WTC11 (cell line): ENCODE results near the gene CHDH. TPM values are rescaled to one million over a fixed set of nuclear protein-coding genes. Genes with fewer than 3 reads are reported as not detected.

Experiments
- ATAC-seq: fragments of 200-7000 bp; cut with Tn5 transposase; 2 replicates; pipeline ENCODE4 v1.10.0; 2021; ENCODE audit warnings: mild to moderate bottlenecking, moderate library complexity
- CTCF ChIA-PET: fragments of 300-600 bp; sonication (Branson Sonifier 250); formaldehyde crosslinking; loops from one replicate; lab custom pipeline; 2021; ENCODE audit warnings: antibody characterized with exemption; lab: Charles Lee
- POLR2A ChIA-PET: fragments of 350-600 bp; sonication (Branson Sonifier 250); formaldehyde crosslinking; loops from one replicate; lab custom pipeline; 2021; ENCODE audit warnings: antibody characterized with exemption; lab: Charles Lee
- DNase-seq: peaks from one replicate; pipeline ENCODE4 v3.0.0; 2021; ENCODE audit warnings: low spot score
- H3K27ac Mint-ChIP-seq: 2 replicates; pipeline ENCODE4 v1.8.0; 2021; ENCODE audit warnings: mixed read lengths
- H3K27me3 Mint-ChIP-seq: 2 replicates; pipeline ENCODE4 v1.8.0; 2021; ENCODE audit warnings: low read depth, mild to moderate bottlenecking, moderate library complexity, mixed read lengths
- H3K36me3 Mint-ChIP-seq: 2 replicates; pipeline ENCODE4 v1.8.0; 2021; ENCODE audit warnings: mixed read lengths
- H3K4me1 Mint-ChIP-seq: 2 replicates; pipeline ENCODE4 v1.8.0; 2022; ENCODE audit warnings: mixed read lengths
- H3K4me3 Mint-ChIP-seq: 2 replicates; pipeline ENCODE4 v1.8.0; 2021; ENCODE audit warnings: mild to moderate bottlenecking, moderate library complexity, mixed read lengths
- H3K9me3 Mint-ChIP-seq: 2 replicates; pipeline ENCODE4 v1.8.0; 2021; ENCODE audit warnings: mixed read lengths
- CREB1 ChIP-seq: sonication (generic); formaldehyde crosslinking; IDR thresholded peaks from 2 replicates; pipeline ENCODE4 v1.8.0; 2023; ENCODE audit warnings: mild to moderate bottlenecking, missing genetic modification reagents
- CREM ChIP-seq: sonication (generic); formaldehyde crosslinking; IDR thresholded peaks from 2 replicates; pipeline ENCODE4 v1.8.1; 2022; ENCODE audit warnings: mild to moderate bottlenecking, missing genetic modification reagents, moderate library complexity
- ELF4 ChIP-seq: sonication (generic); formaldehyde crosslinking; IDR thresholded peaks from 2 replicates; pipeline ENCODE4 v1.8.1; 2022; ENCODE audit warnings: low read depth, mild to moderate bottlenecking, moderate library complexity, missing genetic modification reagents
- NFATC4 ChIP-seq: fragments of 250-450 bp; sonication (Bioruptor Pico); IDR thresholded peaks from 2 replicates; pipeline ENCODE4 v1.9.0; 2021; ENCODE audit warnings: mild to moderate bottlenecking
- NFE2L1 ChIP-seq: sonication (generic); formaldehyde crosslinking; IDR thresholded peaks from 2 replicates; pipeline ENCODE4 v1.8.1; 2023; ENCODE audit warnings: missing genetic modification reagents
- RELA ChIP-seq: sonication (generic); formaldehyde crosslinking; IDR thresholded peaks from 2 replicates; pipeline ENCODE4 v1.8.1; 2022; ENCODE audit warnings: missing genetic modification reagents, mild to moderate bottlenecking, borderline replicate concordance
- SMAD4 ChIP-seq: sonication (generic); formaldehyde crosslinking; IDR thresholded peaks from 2 replicates; pipeline ENCODE4 v1.8.0; 2022; ENCODE audit warnings: mild to moderate bottlenecking, missing genetic modification reagents
- TEAD4 ChIP-seq: sonication (generic); formaldehyde crosslinking; IDR thresholded peaks from 2 replicates; pipeline ENCODE4 v1.8.0; 2022; ENCODE audit warnings: mild to moderate bottlenecking, missing genetic modification reagents
- ZNF121 ChIP-seq: sonication (generic); formaldehyde crosslinking; IDR thresholded peaks from 2 replicates; pipeline ENCODE4 v1.8.0; 2023; ENCODE audit warnings: missing genetic modification reagents
- ZNF263 ChIP-seq: sonication (generic); formaldehyde crosslinking; IDR thresholded peaks from 2 replicates; pipeline ENCODE4 v1.8.1; 2022; ENCODE audit warnings: low read depth, mild to moderate bottlenecking, moderate library complexity, missing genetic modification reagents
- ZNF416 ChIP-seq: fragments of 250-450 bp; sonication (Bioruptor Pico); IDR thresholded peaks from 2 replicates; pipeline ENCODE4 v1.9.0; 2021; ENCODE audit warnings: mild to moderate bottlenecking, inconsistent platforms
- total RNA-seq: library from RNA; stranded (reverse); gene quantifications from 3 replicates; pipeline ENCODE4 v1.2.3, GENCODE V29; 2021
- TF ChIP-seq, protein P1 (sequence below): sonication (generic); formaldehyde crosslinking; conservative IDR thresholded peaks from 2 replicates; pipeline ENCODE4 v1.8.1; 2022; ENCODE audit warnings: mild to moderate bottlenecking, missing genetic modification reagents
- TF ChIP-seq, protein P2 (sequence below): sonication (generic); formaldehyde crosslinking; IDR thresholded peaks from 2 replicates; pipeline ENCODE4 v1.8.0; 2023; ENCODE audit warnings: missing genetic modification reagents
- TF ChIP-seq, protein P3 (sequence below): sonication (generic); formaldehyde crosslinking; IDR thresholded peaks from 2 replicates; pipeline ENCODE4 v1.8.1; 2023; ENCODE audit warnings: mild to moderate bottlenecking, missing genetic modification reagents
- TF ChIP-seq, protein P4 (sequence below): sonication (generic); formaldehyde crosslinking; IDR thresholded peaks from 2 replicates; pipeline ENCODE4 v1.8.0; 2022; ENCODE audit warnings: mild to moderate bottlenecking, missing genetic modification reagents
- TF ChIP-seq, protein P5 (sequence below): sonication (generic); formaldehyde crosslinking; IDR thresholded peaks from 2 replicates; pipeline ENCODE4 v1.8.1; 2023; ENCODE audit warnings: mild to moderate bottlenecking, missing genetic modification reagents, moderate library complexity
- TF ChIP-seq, protein P6 (sequence below): sonication (generic); formaldehyde crosslinking; IDR thresholded peaks from 2 replicates; pipeline ENCODE4 v1.8.1; 2023; ENCODE audit warnings: mild to moderate bottlenecking, missing genetic modification reagents
- TF ChIP-seq, protein P7 (sequence below): fragments of 250-450 bp; sonication (Bioruptor Pico); conservative IDR thresholded peaks from 2 replicates; pipeline ENCODE4 v1.9.0; 2021; ENCODE audit warnings: mild to moderate bottlenecking
- TF ChIP-seq, protein P8 (sequence below): sonication (generic); formaldehyde crosslinking; IDR thresholded peaks from 2 replicates; pipeline ENCODE4 v1.8.0; 2023; ENCODE audit warnings: mild to moderate bottlenecking, missing genetic modification reagents
- TF ChIP-seq, protein P9 (sequence below): sonication (generic); formaldehyde crosslinking; IDR thresholded peaks from 2 replicates; pipeline ENCODE4 v1.8.1; 2022; ENCODE audit warnings: low read depth, mild to moderate bottlenecking, moderate library complexity, missing genetic modification reagents, borderline replicate concordance

CHDH gene
- total RNA-seq, 1 experiment from 2014 or later = 11.7 TPM

DNA sequence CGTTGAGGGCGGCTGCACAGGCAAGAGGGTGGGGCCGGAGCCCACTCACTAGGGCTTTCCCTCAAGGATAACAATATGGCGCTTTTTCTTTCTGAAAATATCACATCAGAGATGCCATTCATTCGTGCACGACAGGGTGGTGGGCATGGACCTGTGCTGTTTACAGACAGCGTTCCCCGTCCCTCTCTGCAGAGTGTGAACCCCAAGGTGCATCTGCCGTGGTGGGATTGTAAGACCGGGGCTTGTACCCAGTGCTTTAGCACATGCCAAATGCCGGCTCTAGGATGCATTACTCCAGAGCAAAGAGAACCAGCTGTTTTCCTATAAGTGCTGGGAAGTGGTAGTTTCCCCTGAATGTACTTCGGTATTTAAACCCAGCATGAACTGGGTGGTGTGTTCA lies 37.0 kb downstream of the CHDH start:
- no peak for DNase-seq
- CTCF ChIA-PET = no interaction called here
- H3K27ac Mint-ChIP-seq = no peak overlapping the region
- no peak for ATAC-seq
- H3K36me3 Mint-ChIP-seq = no peaks in the 10 kb centered on the region
- TF ChIP-seq, protein P1, sequence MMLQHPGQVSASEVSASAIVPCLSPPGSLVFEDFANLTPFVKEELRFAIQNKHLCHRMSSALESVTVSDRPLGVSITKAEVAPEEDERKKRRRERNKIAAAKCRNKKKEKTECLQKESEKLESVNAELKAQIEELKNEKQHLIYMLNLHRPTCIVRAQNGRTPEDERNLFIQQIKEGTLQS (CRISPR knock-in tag) = no peak
- TF ChIP-seq, protein P2, sequence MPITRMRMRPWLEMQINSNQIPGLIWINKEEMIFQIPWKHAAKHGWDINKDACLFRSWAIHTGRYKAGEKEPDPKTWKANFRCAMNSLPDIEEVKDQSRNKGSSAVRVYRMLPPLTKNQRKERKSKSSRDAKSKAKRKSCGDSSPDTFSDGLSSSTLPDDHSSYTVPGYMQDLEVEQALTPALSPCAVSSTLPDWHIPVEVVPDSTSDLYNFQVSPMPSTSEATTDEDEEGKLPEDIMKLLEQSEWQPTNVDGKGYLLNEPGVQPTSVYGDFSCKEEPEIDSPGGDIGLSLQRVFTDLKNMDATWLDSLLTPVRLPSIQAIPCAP (CRISPR knock-in tag) = no peak
- TF ChIP-seq, protein P3, sequence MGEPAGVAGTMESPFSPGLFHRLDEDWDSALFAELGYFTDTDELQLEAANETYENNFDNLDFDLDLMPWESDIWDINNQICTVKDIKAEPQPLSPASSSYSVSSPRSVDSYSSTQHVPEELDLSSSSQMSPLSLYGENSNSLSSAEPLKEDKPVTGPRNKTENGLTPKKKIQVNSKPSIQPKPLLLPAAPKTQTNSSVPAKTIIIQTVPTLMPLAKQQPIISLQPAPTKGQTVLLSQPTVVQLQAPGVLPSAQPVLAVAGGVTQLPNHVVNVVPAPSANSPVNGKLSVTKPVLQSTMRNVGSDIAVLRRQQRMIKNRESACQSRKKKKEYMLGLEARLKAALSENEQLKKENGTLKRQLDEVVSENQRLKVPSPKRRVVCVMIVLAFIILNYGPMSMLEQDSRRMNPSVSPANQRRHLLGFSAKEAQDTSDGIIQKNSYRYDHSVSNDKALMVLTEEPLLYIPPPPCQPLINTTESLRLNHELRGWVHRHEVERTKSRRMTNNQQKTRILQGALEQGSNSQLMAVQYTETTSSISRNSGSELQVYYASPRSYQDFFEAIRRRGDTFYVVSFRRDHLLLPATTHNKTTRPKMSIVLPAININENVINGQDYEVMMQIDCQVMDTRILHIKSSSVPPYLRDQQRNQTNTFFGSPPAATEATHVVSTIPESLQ = no peak
- TF ChIP-seq ELF4 (CRISPR knock-in tag) = no peak
- TF ChIP-seq, protein P4, sequence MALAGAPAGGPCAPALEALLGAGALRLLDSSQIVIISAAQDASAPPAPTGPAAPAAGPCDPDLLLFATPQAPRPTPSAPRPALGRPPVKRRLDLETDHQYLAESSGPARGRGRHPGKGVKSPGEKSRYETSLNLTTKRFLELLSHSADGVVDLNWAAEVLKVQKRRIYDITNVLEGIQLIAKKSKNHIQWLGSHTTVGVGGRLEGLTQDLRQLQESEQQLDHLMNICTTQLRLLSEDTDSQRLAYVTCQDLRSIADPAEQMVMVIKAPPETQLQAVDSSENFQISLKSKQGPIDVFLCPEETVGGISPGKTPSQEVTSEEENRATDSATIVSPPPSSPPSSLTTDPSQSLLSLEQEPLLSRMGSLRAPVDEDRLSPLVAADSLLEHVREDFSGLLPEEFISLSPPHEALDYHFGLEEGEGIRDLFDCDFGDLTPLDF (CRISPR knock-in tag) = no peak
- TF ChIP-seq, protein P5, sequence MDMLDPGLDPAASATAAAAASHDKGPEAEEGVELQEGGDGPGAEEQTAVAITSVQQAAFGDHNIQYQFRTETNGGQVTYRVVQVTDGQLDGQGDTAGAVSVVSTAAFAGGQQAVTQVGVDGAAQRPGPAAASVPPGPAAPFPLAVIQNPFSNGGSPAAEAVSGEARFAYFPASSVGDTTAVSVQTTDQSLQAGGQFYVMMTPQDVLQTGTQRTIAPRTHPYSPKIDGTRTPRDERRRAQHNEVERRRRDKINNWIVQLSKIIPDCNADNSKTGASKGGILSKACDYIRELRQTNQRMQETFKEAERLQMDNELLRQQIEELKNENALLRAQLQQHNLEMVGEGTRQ = no peak
- TF ChIP-seq SMAD4 (CRISPR knock-in tag) = no peak
- no peak for TF ChIP-seq NFE2L1 (CRISPR knock-in tag)
- TF ChIP-seq, all 79 proteins: peak for 0
- Mint-ChIP-seq H3K9me3 (no peaks in the 10 kb centered on the region), H3K27me3 (no peaks in the 10 kb centered on the region), H3K4me1 (peaks cover 10% of the 10 kb centered on the region), H3K4me3 (no peak overlapping the region)
- POLR2A ChIA-PET = no interaction called here

DNA sequence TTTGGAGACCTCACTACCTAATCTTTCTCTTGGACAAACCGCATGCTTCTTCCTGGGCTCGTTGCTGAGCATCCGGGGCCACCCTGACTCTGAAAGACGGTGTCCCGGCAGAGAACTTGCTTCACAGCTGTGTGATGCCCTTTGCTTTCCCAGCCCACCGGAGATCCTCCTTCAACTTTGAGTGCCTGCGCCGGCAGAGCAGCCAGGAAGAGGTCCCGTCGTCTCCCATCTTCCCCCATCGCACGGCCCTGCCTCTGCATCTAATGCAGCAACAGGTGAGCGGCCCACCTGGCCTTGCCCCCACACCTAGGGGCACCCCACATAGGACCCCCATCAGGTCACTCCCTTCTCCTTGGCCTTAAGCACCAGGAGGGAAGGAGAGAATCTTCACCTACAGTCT lies 37.7 kb downstream of the CHDH start:
- no peak overlapping the region for H3K4me3 Mint-ChIP-seq
- no peaks in the 10 kb centered on the region for H3K27me3 Mint-ChIP-seq
- no peak overlapping the region for H3K27ac Mint-ChIP-seq
- TF ChIP-seq RELA (CRISPR knock-in tag) = no peak
- TF ChIP-seq ZNF416 (CRISPR knock-in tag) = no peak
- no peak for TF ChIP-seq ZNF121 (CRISPR knock-in tag)
- TF ChIP-seq ZNF263 (CRISPR knock-in tag) = no peak
- no peak for TF ChIP-seq TEAD4 (CRISPR knock-in tag)
- TF ChIP-seq, protein P6, sequence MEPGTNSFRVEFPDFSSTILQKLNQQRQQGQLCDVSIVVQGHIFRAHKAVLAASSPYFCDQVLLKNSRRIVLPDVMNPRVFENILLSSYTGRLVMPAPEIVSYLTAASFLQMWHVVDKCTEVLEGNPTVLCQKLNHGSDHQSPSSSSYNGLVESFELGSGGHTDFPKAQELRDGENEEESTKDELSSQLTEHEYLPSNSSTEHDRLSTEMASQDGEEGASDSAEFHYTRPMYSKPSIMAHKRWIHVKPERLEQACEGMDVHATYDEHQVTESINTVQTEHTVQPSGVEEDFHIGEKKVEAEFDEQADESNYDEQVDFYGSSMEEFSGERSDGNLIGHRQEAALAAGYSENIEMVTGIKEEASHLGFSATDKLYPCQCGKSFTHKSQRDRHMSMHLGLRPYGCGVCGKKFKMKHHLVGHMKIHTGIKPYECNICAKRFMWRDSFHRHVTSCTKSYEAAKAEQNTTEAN (CRISPR knock-in tag) = no peak
- TF ChIP-seq, protein P7, sequence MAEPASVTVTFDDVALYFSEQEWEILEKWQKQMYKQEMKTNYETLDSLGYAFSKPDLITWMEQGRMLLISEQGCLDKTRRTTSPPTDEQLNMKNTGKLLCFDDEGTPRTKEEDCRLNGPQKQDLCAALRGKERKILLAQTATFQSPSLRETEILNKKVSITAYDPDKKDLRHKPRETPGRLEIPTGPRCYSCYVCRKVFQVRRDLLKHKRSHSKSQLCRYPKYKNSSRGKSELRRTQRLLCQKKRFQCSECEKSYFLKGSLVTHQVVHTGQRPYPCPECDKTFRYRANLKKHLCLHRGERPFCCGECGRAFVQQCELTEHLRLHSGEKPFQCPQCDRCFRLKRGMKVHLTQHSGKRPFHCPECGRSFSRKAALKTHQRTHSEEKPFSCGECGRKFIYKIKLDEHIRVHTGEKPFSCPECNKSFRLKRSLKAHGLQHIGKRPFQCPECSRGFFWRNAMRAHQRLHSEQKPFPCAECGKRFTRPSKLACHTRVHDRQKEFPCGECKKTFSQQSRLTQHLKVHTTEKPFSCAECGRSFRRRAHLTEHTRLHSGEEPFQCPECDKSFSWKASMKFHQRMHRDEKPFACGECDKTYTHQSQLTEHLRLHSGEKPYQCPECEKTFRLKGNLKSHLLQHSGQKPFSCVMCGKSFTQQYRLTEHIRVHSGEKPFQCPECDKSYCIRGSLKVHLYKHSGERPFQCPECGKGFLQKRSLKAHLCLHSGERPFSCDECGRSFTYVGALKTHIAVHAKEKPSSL (CRISPR knock-in tag) = no peak
- TF ChIP-seq CREB1 (CRISPR knock-in tag) = no peak
- TF ChIP-seq NFATC4 (CRISPR knock-in tag) = no peak
- TF ChIP-seq, protein P8, sequence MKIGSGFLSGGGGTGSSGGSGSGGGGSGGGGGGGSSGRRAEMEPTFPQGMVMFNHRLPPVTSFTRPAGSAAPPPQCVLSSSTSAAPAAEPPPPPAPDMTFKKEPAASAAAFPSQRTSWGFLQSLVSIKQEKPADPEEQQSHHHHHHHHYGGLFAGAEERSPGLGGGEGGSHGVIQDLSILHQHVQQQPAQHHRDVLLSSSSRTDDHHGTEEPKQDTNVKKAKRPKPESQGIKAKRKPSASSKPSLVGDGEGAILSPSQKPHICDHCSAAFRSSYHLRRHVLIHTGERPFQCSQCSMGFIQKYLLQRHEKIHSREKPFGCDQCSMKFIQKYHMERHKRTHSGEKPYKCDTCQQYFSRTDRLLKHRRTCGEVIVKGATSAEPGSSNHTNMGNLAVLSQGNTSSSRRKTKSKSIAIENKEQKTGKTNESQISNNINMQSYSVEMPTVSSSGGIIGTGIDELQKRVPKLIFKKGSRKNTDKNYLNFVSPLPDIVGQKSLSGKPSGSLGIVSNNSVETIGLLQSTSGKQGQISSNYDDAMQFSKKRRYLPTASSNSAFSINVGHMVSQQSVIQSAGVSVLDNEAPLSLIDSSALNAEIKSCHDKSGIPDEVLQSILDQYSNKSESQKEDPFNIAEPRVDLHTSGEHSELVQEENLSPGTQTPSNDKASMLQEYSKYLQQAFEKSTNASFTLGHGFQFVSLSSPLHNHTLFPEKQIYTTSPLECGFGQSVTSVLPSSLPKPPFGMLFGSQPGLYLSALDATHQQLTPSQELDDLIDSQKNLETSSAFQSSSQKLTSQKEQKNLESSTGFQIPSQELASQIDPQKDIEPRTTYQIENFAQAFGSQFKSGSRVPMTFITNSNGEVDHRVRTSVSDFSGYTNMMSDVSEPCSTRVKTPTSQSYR = no peak
- TF ChIP-seq CREM (CRISPR knock-in tag) = no peak
- TF ChIP-seq, protein P9, sequence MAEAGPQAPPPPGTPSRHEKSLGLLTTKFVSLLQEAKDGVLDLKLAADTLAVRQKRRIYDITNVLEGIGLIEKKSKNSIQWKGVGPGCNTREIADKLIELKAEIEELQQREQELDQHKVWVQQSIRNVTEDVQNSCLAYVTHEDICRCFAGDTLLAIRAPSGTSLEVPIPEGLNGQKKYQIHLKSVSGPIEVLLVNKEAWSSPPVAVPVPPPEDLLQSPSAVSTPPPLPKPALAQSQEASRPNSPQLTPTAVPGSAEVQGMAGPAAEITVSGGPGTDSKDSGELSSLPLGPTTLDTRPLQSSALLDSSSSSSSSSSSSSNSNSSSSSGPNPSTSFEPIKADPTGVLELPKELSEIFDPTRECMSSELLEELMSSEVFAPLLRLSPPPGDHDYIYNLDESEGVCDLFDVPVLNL = no peak
- ATAC-seq (no peak), DNase-seq (no peak)
- ChIA-PET POLR2A (no interaction called here), CTCF (no interaction called here)
- no peaks in the 10 kb centered on the region for H3K9me3 Mint-ChIP-seq
- H3K36me3 Mint-ChIP-seq = no peaks in the 10 kb centered on the region
- peaks cover 15% of the 10 kb centered on the region for H3K4me1 Mint-ChIP-seq
